Ishikawa (cell line): ENCODE data around the gene MRPL36.

Experiments used
- CEBPB ChIP-seq: IDR thresholded peaks from 2 replicates; pipeline ENCODE4 v1.6.1; 2012
- CREB1 ChIP-seq: IDR thresholded peaks from 2 replicates; pipeline ENCODE4 v1.6.1; 2012; ENCODE audit warnings: low read depth
- EGR1 ChIP-seq: IDR thresholded peaks from 2 replicates; pipeline ENCODE4 v1.6.1; 2012
- EP300 ChIP-seq: IDR thresholded peaks from 2 replicates; pipeline ENCODE4 v1.6.1; 2012; ENCODE audit warnings: borderline replicate concordance
- FOXM1 ChIP-seq: IDR thresholded peaks from 2 replicates; pipeline ENCODE4 v1.6.1; 2012; ENCODE audit warnings: low read depth, borderline replicate concordance
- MAX ChIP-seq: IDR thresholded peaks from 2 replicates; pipeline ENCODE4 v1.6.1; 2012
- NFIC ChIP-seq: IDR thresholded peaks from 2 replicates; pipeline ENCODE4 v1.6.1; 2012
- RAD21 ChIP-seq: IDR thresholded peaks from 2 replicates; pipeline ENCODE4 v1.6.1; 2012; ENCODE audit warnings: low read depth
- REST ChIP-seq: IDR thresholded peaks from 2 replicates; pipeline ENCODE4 v1.6.1; 2012; ENCODE audit warnings: low read depth, mild to moderate bottlenecking
- TAF1 ChIP-seq: IDR thresholded peaks from 2 replicates; pipeline ENCODE4 v1.6.1; 2012; ENCODE audit warnings: low read depth, mild to moderate bottlenecking
- TCF12 ChIP-seq: IDR thresholded peaks from 2 replicates; pipeline ENCODE4 v1.6.1; 2012; ENCODE audit warnings: low read depth
- TEAD4 ChIP-seq: IDR thresholded peaks from 2 replicates; pipeline ENCODE4 v1.6.1; 2012
- USF1 ChIP-seq: IDR thresholded peaks from 2 replicates; pipeline ENCODE4 v1.6.1; 2012
- YY1 ChIP-seq: IDR thresholded peaks from 2 replicates; pipeline ENCODE4 v1.6.1; 2012; ENCODE audit warnings: low read depth
- ZBTB7A ChIP-seq: IDR thresholded peaks from 2 replicates; pipeline ENCODE4 v1.6.1; 2012; ENCODE audit warnings: low read depth

The MRPL36 gene

GRCh38 chr5:1781107-1781506 is 18.5 kb downstream of the MRPL36 start:
- TF ChIP-seq RAD21 (no peak), USF1 (no peak), EP300 (no peak), CREB1 (no peak)

- no peak for TF ChIP-seq CEBPB
- TF ChIP-seq TEAD4: no peak
- TF ChIP-seq YY1: no peak
- no peak for TF ChIP-seq TAF1
- no peak for TF ChIP-seq NFIC
- no peak for TF ChIP-seq MAX
- no peak for TF ChIP-seq RAD21
- TF ChIP-seq EP300: no peak
- no peak for TF ChIP-seq TCF12
- TF ChIP-seq EGR1: no peak
- TF ChIP-seq CREB1: no peak
- no peak for TF ChIP-seq ZBTB7A
- TF ChIP-seq USF1: no peak
- no peak for TF ChIP-seq REST
- TF ChIP-seq FOXM1: no peak
Measured at GRCh38 chr5:1780614-1780930, 19.1 kb downstream of the MRPL36 start.

GRCh38 chr5:1779782-1780613 is 19.6 kb downstream of the MRPL36 start:
- TF ChIP-seq USF1 (no peak), REST (no peak), TEAD4 (no peak), EGR1 (no peak), NFIC (no peak), EP300 (no peak), RAD21 (no peak), TCF12 (no peak), CEBPB (no peak), MAX (no peak), FOXM1 (no peak), ZBTB7A (no peak), YY1 (no peak), TAF1 (no peak), CREB1 (no peak)

- TF ChIP-seq TAF1: no peak
- no peak for TF ChIP-seq NFIC
- TF ChIP-seq YY1: no peak
- TF ChIP-seq USF1: no peak
- no peak for TF ChIP-seq REST
- TF ChIP-seq ZBTB7A: no peak
Measured at GRCh38 chr5:1779021-1779680, 20.5 kb downstream of the MRPL36 start.
